HEK293 (cell line): Measurements from ENCODE around the gene NR3C1.

Experiments used
- CTCF ChIA-PET: fragments of 350-600 bp; formaldehyde crosslinking; extraction: SDS; loops from one replicate; lab custom pipeline; 2021; ENCODE audit warnings: antibody characterized with exemption; lab: Yijun Ruan, JAX
- POLR2A ChIA-PET: fragments of 300-600 bp; formaldehyde crosslinking; extraction: SDS; loops from one replicate; lab custom pipeline; 2020; ENCODE audit warnings: antibody characterized with exemption, inconsistent platforms; lab: Yijun Ruan, JAX
- H3K27ac ChIP-seq: fragments of 200-500 bp; sonication (Bioruptor generic); 2 replicates; pipeline ENCODE4 v1.5.1; 2014; ENCODE audit warnings: low read depth, low read length, control low read depth, inconsistent platforms; ENCODE audit errors: extremely low read depth
- H3K36me3 ChIP-seq, 2 experiments: fragments of 200-500 bp in 1 of 2; sonication (Bioruptor generic) in 1 of 2; 1 replicate in 1 of 2; 2 replicates in 1 of 2; pipeline ENCODE4 v1.5.1; 2014 to 2017; ENCODE audit warnings: inconsistent platforms in 2 of 2, low read length in 2 of 2; ENCODE audit not compliant: control insufficient read depth in 2 of 2, insufficient read depth in 1 of 2
- H3K4me1 ChIP-seq: fragments of 200-500 bp; sonication (Bioruptor generic); 2 replicates; pipeline ENCODE4 v1.5.1; 2014; ENCODE audit warnings: mild to moderate bottlenecking, low read length, inconsistent platforms; ENCODE audit not compliant: control insufficient read depth, insufficient read depth
- H3K4me3 ChIP-seq: 2 replicates; pipeline ENCODE4 v1.5.1; 2011; ENCODE audit warnings: low read depth, mild to moderate bottlenecking, control low read depth, low read length, moderate library complexity
- H3K9me3 ChIP-seq: fragments of 200-500 bp; sonication (Bioruptor generic); 2 replicates; pipeline ENCODE4 v1.5.1; 2014; ENCODE audit warnings: low read depth, low read length, inconsistent platforms; ENCODE audit not compliant: control insufficient read depth, insufficient read depth
- HIC1 ChIP-seq: fragments of 450-650 bp; formaldehyde crosslinking; IDR thresholded peaks from 2 replicates; pipeline ENCODE4 v1.5.1; 2016; ENCODE audit warnings: missing biosample characterization, missing genetic modification characterization
- SCRT2 ChIP-seq: fragments of 450-650 bp; formaldehyde crosslinking; IDR thresholded peaks from 2 replicates; pipeline ENCODE4 v1.5.1; 2016; ENCODE audit warnings: missing biosample characterization, missing genetic modification characterization
- YY1 ChIP-seq: fragments of 450-650 bp; formaldehyde crosslinking; IDR thresholded peaks from 2 replicates; pipeline ENCODE4 v1.5.1; 2018; ENCODE audit warnings: missing biosample characterization, missing genetic modification characterization
- ZBTB10 ChIP-seq: fragments of 450-650 bp; formaldehyde crosslinking; IDR thresholded peaks from 2 replicates; pipeline ENCODE4 v1.5.1; 2016; ENCODE audit warnings: missing biosample characterization, missing genetic modification characterization
- ZFHX2 ChIP-seq: fragments of 450-650 bp; formaldehyde crosslinking; conservative IDR thresholded peaks from 2 replicates; pipeline ENCODE4 v1.5.1; 2016; ENCODE audit warnings: missing biosample characterization, missing genetic modification characterization
- ZNF140 ChIP-seq: fragments of 450-650 bp; formaldehyde crosslinking; IDR thresholded peaks from 2 replicates; pipeline ENCODE4 v1.5.1; 2016; ENCODE audit warnings: missing biosample characterization, missing genetic modification characterization
- ZNF157 ChIP-seq: fragments of 450-650 bp; formaldehyde crosslinking; IDR thresholded peaks from 2 replicates; pipeline ENCODE4 v1.5.1; 2016; ENCODE audit warnings: missing biosample characterization, missing genetic modification characterization
- ZNF18 ChIP-seq: fragments of 450-650 bp; formaldehyde crosslinking; IDR thresholded peaks from 2 replicates; pipeline ENCODE4 v1.5.1; 2016; ENCODE audit warnings: missing biosample characterization, missing genetic modification characterization
- ZNF221 ChIP-seq: fragments of 450-650 bp; formaldehyde crosslinking; IDR thresholded peaks from 2 replicates; pipeline ENCODE4 v1.5.1; 2017; ENCODE audit warnings: missing biosample characterization, missing genetic modification characterization, borderline replicate concordance
- ZNF335 ChIP-seq: fragments of 450-650 bp; formaldehyde crosslinking; conservative IDR thresholded peaks from 2 replicates; pipeline ENCODE4 v1.5.1; 2016; ENCODE audit warnings: missing biosample characterization, missing genetic modification characterization
- ZNF37A ChIP-seq: fragments of 450-650 bp; IDR thresholded peaks from 2 replicates; pipeline ENCODE4 v1.5.1; 2018; ENCODE audit warnings: missing biosample characterization, missing genetic modification characterization
- ZNF560 ChIP-seq: fragments of 450-650 bp; formaldehyde crosslinking; IDR thresholded peaks from 2 replicates; pipeline ENCODE4 v1.5.1; 2017; ENCODE audit warnings: missing biosample characterization, missing genetic modification characterization, borderline replicate concordance
- ZNF561 ChIP-seq: fragments of 450-650 bp; IDR thresholded peaks from 2 replicates; pipeline ENCODE4 v1.5.1; 2018; ENCODE audit warnings: missing biosample characterization, missing genetic modification characterization, borderline replicate concordance
- ZNF629 ChIP-seq: fragments of 450-650 bp; formaldehyde crosslinking; IDR thresholded peaks from 2 replicates; pipeline ENCODE4 v1.5.1; 2017; ENCODE audit warnings: missing biosample characterization, missing genetic modification characterization
- ZNF658 ChIP-seq: fragments of 450-650 bp; formaldehyde crosslinking; IDR thresholded peaks from 2 replicates; pipeline ENCODE4; 2016; ENCODE audit warnings: missing biosample characterization, missing genetic modification characterization
- ZNF660 ChIP-seq: fragments of 450-650 bp; IDR thresholded peaks from 2 replicates; pipeline ENCODE4 v1.5.1; 2018; ENCODE audit warnings: missing biosample characterization, mild to moderate bottlenecking, missing genetic modification characterization
- TF ChIP-seq, protein P1 (sequence below): sonication (generic); formaldehyde crosslinking; IDR thresholded peaks from 2 replicates; pipeline ENCODE4 v1.8.1; 2022; ENCODE audit warnings: mild to moderate bottlenecking, moderate library complexity, missing genetic modification reagents

The NR3C1 gene

DNA sequence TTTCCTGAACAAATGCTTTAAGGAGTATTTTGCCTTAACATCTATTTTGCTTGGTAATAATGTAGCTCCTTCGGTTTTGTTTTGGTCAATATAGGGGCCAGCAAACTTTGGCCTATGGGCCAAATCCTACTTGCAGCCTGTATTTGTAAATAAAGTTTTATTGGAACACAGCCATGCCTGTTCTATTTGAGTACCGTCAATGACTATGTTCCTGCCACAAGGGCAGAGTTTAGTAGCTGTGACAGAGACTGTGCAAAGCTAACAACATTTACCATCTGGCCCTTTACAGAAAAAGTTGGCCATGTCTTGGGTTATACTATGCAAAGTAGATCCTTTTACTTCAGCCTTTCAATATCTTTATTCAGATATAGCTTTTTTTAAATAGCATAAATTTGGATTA is 113.4 kb downstream of the NR3C1 start:
- Histone ChIP-seq H3K9me3 (no peaks in the 10 kb centered on the region), H3K27ac (no peak overlapping the region), H3K36me3 (peaks cover 29 to 30% of the 10 kb centered on the region in 2 experiments), H3K4me3 (no peak overlapping the region), H3K4me1 (no peaks in the 10 kb centered on the region)
- POLR2A ChIA-PET, result no interaction called here
- CTCF ChIA-PET, result no interaction called here
- TF ChIP-seq, protein P1, sequence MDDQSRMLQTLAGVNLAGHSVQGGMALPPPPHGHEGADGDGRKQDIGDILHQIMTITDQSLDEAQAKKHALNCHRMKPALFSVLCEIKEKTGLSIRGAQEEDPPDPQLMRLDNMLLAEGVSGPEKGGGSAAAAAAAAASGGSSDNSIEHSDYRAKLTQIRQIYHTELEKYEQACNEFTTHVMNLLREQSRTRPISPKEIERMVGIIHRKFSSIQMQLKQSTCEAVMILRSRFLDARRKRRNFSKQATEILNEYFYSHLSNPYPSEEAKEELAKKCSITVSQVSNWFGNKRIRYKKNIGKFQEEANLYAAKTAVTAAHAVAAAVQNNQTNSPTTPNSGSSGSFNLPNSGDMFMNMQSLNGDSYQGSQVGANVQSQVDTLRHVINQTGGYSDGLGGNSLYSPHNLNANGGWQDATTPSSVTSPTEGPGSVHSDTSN, result no peak
- TF ChIP-seq ZNF660 (tag by site-specific recombination), result no peak
- no peak for TF ChIP-seq YY1 (tag by site-specific recombination)
- no peak for TF ChIP-seq ZNF658 (tag by site-specific recombination)
- no peak for TF ChIP-seq SCRT2
- TF ChIP-seq ZNF560 (tag by site-specific recombination), result no peak
- TF ChIP-seq ZBTB10 (tag by site-specific recombination), result no peak

GRCh38 chr5:143284521-143284920 is 119.0 kb downstream of the NR3C1 start:
- CTCF ChIA-PET, result no interaction called here
- POLR2A ChIA-PET, result no interaction called here

DNA sequence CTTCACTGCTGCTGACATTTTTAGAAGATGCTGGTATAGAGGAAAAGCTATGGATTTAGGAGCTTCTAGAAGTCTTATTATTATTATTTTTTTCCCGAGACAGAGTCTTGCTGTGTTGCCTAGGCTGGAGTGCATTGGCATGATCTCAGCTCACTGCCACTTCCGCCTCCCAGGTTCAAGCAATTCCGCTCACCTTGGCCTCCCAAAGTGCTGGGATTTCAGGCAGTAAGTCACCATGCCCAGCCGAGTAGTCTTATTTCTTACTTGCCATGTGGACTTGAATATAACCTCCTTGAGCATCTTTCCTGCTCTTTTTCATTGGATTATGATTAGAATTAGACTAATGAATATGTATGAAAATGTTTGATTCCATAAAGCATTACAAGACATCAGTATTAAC is 119.5 kb downstream of the NR3C1 start:
- ChIA-PET CTCF (interaction anchor here (0.6 kb wide), 1 partner anchor 72 kb away, joined by 5 read pairs; no protein-coding TSS in a partner anchor), POLR2A (no interaction called here)
- TF ChIP-seq HIC1 (tag by site-specific recombination) (no peak), ZNF140 (tag by site-specific recombination) (peak; percentile 98), ZNF157 (no peak), ZNF37A (no peak), ZFHX2 (tag by site-specific recombination) (no peak), ZNF221 (tag by site-specific recombination) (no peak)
- Histone ChIP-seq H3K27ac (no peak overlapping the region), H3K4me1 (no peaks in the 10 kb centered on the region), H3K4me3 (no peak overlapping the region), H3K36me3 (peaks cover 4 to 15% of the 10 kb centered on the region in 2 experiments), H3K9me3 (no peaks in the 10 kb centered on the region)

More at GRCh38 chr5:143284521-143284920, 119.0 kb downstream of the NR3C1 start:
- TF ChIP-seq ZNF18 (tag by site-specific recombination) (no peak), ZNF561 (tag by site-specific recombination) (no peak), ZNF335 (tag by site-specific recombination) (no peak), ZNF629 (tag by site-specific recombination) (no peak)
- H3K4me3 ChIP-seq, result no peak overlapping the region
- no peaks in the 10 kb centered on the region for H3K9me3 ChIP-seq
- peaks cover 4 to 15% of the 10 kb centered on the region in 2 experiments for H3K36me3 ChIP-seq
- H3K4me1 ChIP-seq, result no peaks in the 10 kb centered on the region
- H3K27ac ChIP-seq, result no peak overlapping the region
